Fibroblast of lung (primary cell): ENCODE measurements around the gene PDZD7. TPM values are rescaled to one million over a fixed set of nuclear protein-coding genes. Genes with fewer than 3 reads are reported as not detected.

Source experiments
- DNase-seq, 2 donors: peaks; one replicate each; pipeline versions ENCODE4 v3.0.0 to v3.0.0-alpha.2; 2010; ENCODE audit warnings: low read depth in 2 of 2
- H2AFZ ChIP-seq: 2 replicates; pipeline ENCODE4 v1.5.1; 2012; ENCODE audit warnings: low read length, control low read depth, inconsistent platforms
- H3K27ac ChIP-seq: 2 replicates; pipeline ENCODE4 v1.5.1; 2011; ENCODE audit warnings: low read length, control low read depth; ENCODE audit not compliant: insufficient read depth
- H3K27me3 ChIP-seq: 2 replicates; pipeline ENCODE4 v1.5.1; 2011; ENCODE audit warnings: mild to moderate bottlenecking, low read length; ENCODE audit not compliant: control insufficient read depth, insufficient read depth
- H3K36me3 ChIP-seq: 2 replicates; pipeline ENCODE4 v1.5.1; 2011; ENCODE audit warnings: low read length; ENCODE audit not compliant: control insufficient read depth, insufficient read depth
- H3K4me1 ChIP-seq: 2 replicates; pipeline ENCODE4 v1.5.1; 2011; ENCODE audit warnings: low read length; ENCODE audit not compliant: control insufficient read depth, insufficient read depth; ENCODE audit errors: extremely low read depth
- H3K4me2 ChIP-seq: 2 replicates; pipeline ENCODE4 v1.5.1; 2011; ENCODE audit warnings: low read length, control low read depth; ENCODE audit not compliant: insufficient read depth; ENCODE audit errors: extremely low read depth
- H3K4me3 ChIP-seq, 4 experiments: fragments of 200-600 bp in 1 of 4; sonication (generic) in 1 of 4; replicated peaks in 1 of 4; 2 replicates each; pipeline ENCODE4 v1.5.1; 2011 to 2016; ENCODE audit warnings: low read length in 4 of 4, low read depth in 3 of 4, mild to moderate bottlenecking in 3 of 4, control low read depth in 2 of 4, inconsistent platforms in 1 of 4, mixed read lengths in 1 of 4; ENCODE audit not compliant: insufficient read depth in 1 of 4; ENCODE audit errors: control extremely low read depth in 1 of 4
- H3K79me2 ChIP-seq: 2 replicates; pipeline ENCODE4 v1.5.1; 2012; ENCODE audit warnings: mild to moderate bottlenecking, low read length, inconsistent platforms; ENCODE audit not compliant: control insufficient read depth, insufficient read depth
- H3K9ac ChIP-seq: 2 replicates; pipeline ENCODE4 v1.5.1; 2011; ENCODE audit warnings: mild to moderate bottlenecking, low read length, control low read depth; ENCODE audit not compliant: insufficient read depth
- H3K9me3 ChIP-seq: 2 replicates; pipeline ENCODE4 v1.5.1; 2012; ENCODE audit warnings: low read depth, low read length; ENCODE audit not compliant: control insufficient read depth, insufficient read depth
- H4K20me1 ChIP-seq: 2 replicates; pipeline ENCODE4 v1.5.1; 2011; ENCODE audit warnings: low read length; ENCODE audit not compliant: control insufficient read depth, insufficient read depth; ENCODE audit errors: extremely low read depth
- EZH2 ChIP-seq: IDR thresholded peaks from 2 replicates; pipeline ENCODE4 v1.5.1; 2012; ENCODE audit warnings: low read length, control low read depth, mild to moderate bottlenecking; ENCODE audit errors: missing control alignments
- polyA plus RNA-seq, 2 donors: library from polyadenylated mRNA; depleted of rRNA in 1 of 2; stranded (reverse) in 1 of 2; unstranded in 1 of 2; fragments of >200 nt; gene quantifications; 2 replicates each; pipeline ENCODE4 v1.2.1, GENCODE V29; 2011 to 2012; ENCODE audit warnings: missing spikeins in 1 of 2
- total RNA-seq: library from RNA; depleted of rRNA; stranded (reverse); fragments of >200 nt; gene quantifications from 2 replicates; pipeline ENCODE4 v1.2.1, GENCODE V29; 2014
- TF ChIP-seq, protein P1 (sequence below), 2 donors: IDR thresholded peaks in 1 of 2; conservative IDR thresholded peaks in 1 of 2; 1 replicate in 1 of 2; 2 replicates in 1 of 2; pipeline ENCODE4 v1.5.1; 2011 to 2012; ENCODE audit warnings: low read length in 2 of 2, control low read depth in 1 of 2, inconsistent platforms in 1 of 2, low read depth in 1 of 2, mild to moderate bottlenecking in 1 of 2

The PDZD7 gene
- total and polyA plus RNA-seq, 2 donors (not counting 1 experiment from before 2014, with no cell fraction given) = 0.42 to 1.3 TPM

DNA sequence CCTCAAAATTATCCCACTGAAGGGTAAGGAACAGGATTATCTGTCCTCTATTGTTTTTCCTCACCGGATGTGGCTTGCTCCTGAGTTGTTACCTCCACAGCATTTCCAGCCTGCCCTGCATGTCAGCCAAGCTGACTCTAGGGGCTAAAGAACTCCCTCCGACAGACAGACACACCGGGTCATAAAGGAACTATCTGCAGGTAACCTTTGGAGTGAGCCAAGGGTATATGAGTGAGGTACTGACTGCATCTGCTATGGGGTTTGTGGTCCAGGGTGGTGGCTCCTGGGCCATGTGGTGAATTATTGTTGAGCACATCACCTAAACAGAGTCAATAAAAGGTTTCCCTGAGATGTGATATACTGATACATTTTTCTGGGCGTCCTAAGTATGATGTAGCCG is 23.9 kb upstream of the PDZD7 start:
- no peak overlapping the region for H3K27ac ChIP-seq
- no peak for DNase-seq

DNA sequence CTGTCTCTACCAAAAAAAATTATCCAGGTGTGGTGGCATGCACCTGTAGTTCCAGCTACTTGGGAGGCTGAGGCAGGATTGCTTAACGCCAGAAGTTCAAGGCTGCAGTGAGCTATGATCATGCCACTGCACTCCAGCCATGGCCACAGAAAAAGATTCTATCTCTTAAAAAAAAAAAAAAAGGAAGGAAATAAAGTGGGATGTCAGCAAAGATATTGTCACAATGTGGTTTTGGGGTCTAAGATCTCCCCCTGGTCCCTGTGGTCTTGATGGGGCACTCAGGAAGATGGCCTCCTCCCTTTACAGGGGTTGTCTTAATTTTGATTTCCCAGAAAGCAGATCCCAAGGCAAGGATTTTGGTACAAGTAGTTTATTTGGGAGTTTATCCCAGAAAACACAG is 23.4 kb upstream of the PDZD7 start:
- Histone ChIP-seq H3K27me3 (peaks cover 6% of the 10 kb centered on the region), H3K36me3 (peaks cover 2% of the 10 kb centered on the region), H4K20me1 (no peaks in the 10 kb centered on the region), H3K4me2 (no peak overlapping the region), H3K4me1 (peaks cover 22% of the 10 kb centered on the region), H3K27ac (no peak overlapping the region), H3K9me3 (no peaks in the 10 kb centered on the region), H3K79me2 (peaks cover 3% of the 10 kb centered on the region), H2AFZ (no peak overlapping the region), H3K9ac (no peak overlapping the region), H3K4me3 (no peak overlapping the region)
- TF ChIP-seq EZH2 = no peak
- DNase-seq = no peak

More for the DNA sequence above, 23.9 kb upstream of the PDZD7 start:
- Histone ChIP-seq H3K4me3 (no peak overlapping the region), H3K9ac (no peak overlapping the region), H3K27me3 (peaks cover 1% of the 10 kb centered on the region), H3K79me2 (peaks cover 7% of the 10 kb centered on the region), H2AFZ (no peak overlapping the region), H3K9me3 (no peaks in the 10 kb centered on the region), H3K36me3 (peaks cover 2% of the 10 kb centered on the region), H4K20me1 (no peaks in the 10 kb centered on the region), H3K4me2 (no peak overlapping the region), H3K4me1 (peaks cover 24% of the 10 kb centered on the region)
- TF ChIP-seq EZH2 = no peak
- TF ChIP-seq, protein P1, sequence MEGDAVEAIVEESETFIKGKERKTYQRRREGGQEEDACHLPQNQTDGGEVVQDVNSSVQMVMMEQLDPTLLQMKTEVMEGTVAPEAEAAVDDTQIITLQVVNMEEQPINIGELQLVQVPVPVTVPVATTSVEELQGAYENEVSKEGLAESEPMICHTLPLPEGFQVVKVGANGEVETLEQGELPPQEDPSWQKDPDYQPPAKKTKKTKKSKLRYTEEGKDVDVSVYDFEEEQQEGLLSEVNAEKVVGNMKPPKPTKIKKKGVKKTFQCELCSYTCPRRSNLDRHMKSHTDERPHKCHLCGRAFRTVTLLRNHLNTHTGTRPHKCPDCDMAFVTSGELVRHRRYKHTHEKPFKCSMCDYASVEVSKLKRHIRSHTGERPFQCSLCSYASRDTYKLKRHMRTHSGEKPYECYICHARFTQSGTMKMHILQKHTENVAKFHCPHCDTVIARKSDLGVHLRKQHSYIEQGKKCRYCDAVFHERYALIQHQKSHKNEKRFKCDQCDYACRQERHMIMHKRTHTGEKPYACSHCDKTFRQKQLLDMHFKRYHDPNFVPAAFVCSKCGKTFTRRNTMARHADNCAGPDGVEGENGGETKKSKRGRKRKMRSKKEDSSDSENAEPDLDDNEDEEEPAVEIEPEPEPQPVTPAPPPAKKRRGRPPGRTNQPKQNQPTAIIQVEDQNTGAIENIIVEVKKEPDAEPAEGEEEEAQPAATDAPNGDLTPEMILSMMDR (conservative IDR thresholded peaks at IDR 0.05 in 1 of 2, IDR thresholded peaks at IDR 0.05 in 1 of 2; ENCODE audit: low read depth in 1 of 2, low read length in 2 of 2) = no peak

DNA sequence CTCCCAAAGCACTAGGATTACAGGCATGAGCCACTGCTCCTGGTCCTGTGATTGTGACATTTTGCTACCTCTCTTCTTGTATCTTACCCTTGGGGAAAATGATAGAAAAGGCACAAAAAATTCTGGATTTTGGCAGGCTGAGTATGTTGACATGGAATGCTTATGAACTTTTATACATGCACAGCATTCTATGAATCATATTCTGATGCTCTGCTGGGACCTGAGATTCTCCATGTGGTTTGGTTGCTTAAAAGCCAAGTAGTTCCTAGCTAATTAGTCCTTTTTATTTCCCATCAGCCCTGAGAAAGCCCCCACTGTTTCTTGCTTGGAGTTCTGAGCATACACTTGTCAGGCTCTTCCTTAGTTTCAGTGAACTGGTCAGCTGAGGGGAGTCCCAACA is 22.6 kb upstream of the PDZD7 start:
- H3K9ac ChIP-seq = no peak overlapping the region
- H3K27me3 ChIP-seq = peaks cover 13% of the 10 kb centered on the region
- peaks cover 22% of the 10 kb centered on the region for H3K4me1 ChIP-seq
- H3K27ac ChIP-seq = peak overlapping the region; percentile 23
- no peaks in the 10 kb centered on the region for H4K20me1 ChIP-seq
- no peaks in the 10 kb centered on the region for H3K9me3 ChIP-seq
- H3K4me2 ChIP-seq = peak overlapping the region; percentile 9
- H3K79me2 ChIP-seq = peaks cover 1% of the 10 kb centered on the region
- no peak overlapping the region for H2AFZ ChIP-seq
- H3K4me3 ChIP-seq = no peak overlapping the region
- H3K36me3 ChIP-seq = peaks cover 2% of the 10 kb centered on the region
- DNase-seq = peak; percentile 30 to 49
- TF ChIP-seq, protein P1 (conservative IDR thresholded peaks at IDR 0.05 in 1 of 2, IDR thresholded peaks at IDR 0.05 in 1 of 2; ENCODE audit: low read depth in 1 of 2, low read length in 2 of 2) = no peak
- TF ChIP-seq EZH2 = no peak
